Endothelial cell of umbilical vein (primary cell): Measurements from ENCODE around the gene USF2. TPM values are rescaled to one million over a fixed set of nuclear protein-coding genes. Genes with fewer than 3 reads are reported as not detected.

Source experiments
- BruUV-seq: library from RNA; stranded (reverse); fragments of 400-500 nt; replicated peaks from 2 replicates; lab custom pipeline; 2021; lab: Mats Ljungman, UMichigan
- CTCF ChIA-PET: fragments of 300-600, 350-600 bp; sonication (Branson Sonifier 250); formaldehyde crosslinking; loops from one replicate; lab custom pipeline; 2021; ENCODE audit warnings: antibody characterized with exemption, inconsistent platforms; lab: Charles Lee
- POLR2A ChIA-PET: fragments of 300-600, 350-600 bp; sonication (Branson Sonifier 250); formaldehyde crosslinking; loops from one replicate; lab custom pipeline; 2021; ENCODE audit warnings: antibody characterized with exemption, inconsistent platforms; lab: Charles Lee
- DNase-seq: peaks from one replicate; pipeline ENCODE4 v3.0.0-alpha.2; 2011; ENCODE audit warnings: low read depth, low spot score
- FAIRE-seq: peaks from 2 replicates; lab custom pipeline; 2011; peaks lifted over from hg19 to GRCh38; lab: Jason Lieb, UNC
- H2AFZ ChIP-seq: 2 replicates; pipeline ENCODE4 v1.6.0; 2012; ENCODE audit warnings: low read depth, low read length, control low read depth, inconsistent platforms
- H3K27ac ChIP-seq: 2 replicates; pipeline ENCODE4 v1.5.1; 2011; ENCODE audit warnings: low read depth, mild to moderate bottlenecking, control low read depth, low read length, moderate library complexity; ENCODE audit not compliant: insufficient read depth
- H3K27me3 ChIP-seq, 2 experiments: 2 replicates each; pipeline versions ENCODE4 v1.6.0 to v1.6.1; 2011; ENCODE audit warnings: low read length in 2 of 2, mixed read lengths in 1 of 2; ENCODE audit not compliant: control insufficient read depth in 2 of 2, insufficient read depth in 2 of 2
- H3K36me3 ChIP-seq, 2 experiments: 2 replicates in 1 of 2; 3 replicates in 1 of 2; pipeline ENCODE4 v1.5.1; 2011; ENCODE audit warnings: low read length in 2 of 2, mild to moderate bottlenecking in 1 of 2, moderate library complexity in 1 of 2; ENCODE audit not compliant: control insufficient read depth in 2 of 2, insufficient read depth in 2 of 2; ENCODE audit errors: extremely low read depth in 1 of 2
- H3K4me1 ChIP-seq: 3 replicates; pipeline ENCODE4 v1.5.1; 2011; ENCODE audit warnings: mild to moderate bottlenecking, low read length; ENCODE audit not compliant: control insufficient read depth, insufficient read depth; ENCODE audit errors: extremely low read depth
- H3K4me2 ChIP-seq: 2 replicates; pipeline ENCODE4 v1.6.1; 2011; ENCODE audit warnings: low read length, control low read depth, mixed read lengths; ENCODE audit not compliant: insufficient read depth
- H3K4me3 ChIP-seq, 3 experiments: fragments of 200-600 bp in 1 of 3; sonication (generic), shearing (Covaris generic) in 1 of 3; replicated peaks in 1 of 3; 2 replicates each; pipeline ENCODE4 v1.5.1; 2011 to 2016; ENCODE audit warnings: control low read depth in 3 of 3, low read length in 3 of 3, mild to moderate bottlenecking in 2 of 3, inconsistent platforms in 1 of 3, low read depth in 1 of 3, moderate library complexity in 1 of 3; ENCODE audit not compliant: insufficient read depth in 1 of 3
- H3K79me2 ChIP-seq: 2 replicates; pipeline ENCODE4 v1.6.0; 2012; ENCODE audit warnings: low read length, inconsistent platforms; ENCODE audit not compliant: control insufficient read depth, insufficient read depth
- H3K9ac ChIP-seq: replicated peaks from 2 replicates; pipeline ENCODE3; 2011; ENCODE audit warnings: low read length, control low read depth; ENCODE audit not compliant: insufficient read depth; ENCODE audit errors: extremely low read depth
- H3K9me1 ChIP-seq: replicated peaks from 3 replicates; pipeline ENCODE4 v1.6.0; 2011; ENCODE audit warnings: mild to moderate bottlenecking, low read length; ENCODE audit not compliant: control insufficient read depth, insufficient read depth; ENCODE audit errors: extremely low read depth
- H3K9me3 ChIP-seq: replicated peaks from 2 replicates; pipeline ENCODE4 v1.5.1; 2012; ENCODE audit warnings: low read length, inconsistent platforms; ENCODE audit not compliant: control insufficient read depth, insufficient read depth
- H4K20me1 ChIP-seq: replicated peaks from 2 replicates; pipeline ENCODE3; 2011; ENCODE audit warnings: mild to moderate bottlenecking, low read length; ENCODE audit not compliant: control insufficient read depth, insufficient read depth; ENCODE audit errors: extremely low read depth
- EZH2 ChIP-seq: IDR thresholded peaks from 2 replicates; pipeline ENCODE4 v1.6.1; 2012; ENCODE audit warnings: borderline replicate concordance, low read depth, mild to moderate bottlenecking, moderate library complexity, low read length, inconsistent platforms; ENCODE audit not compliant: severe bottlenecking
- FOS ChIP-seq: IDR thresholded peaks from 2 replicates; pipeline ENCODE4 v1.6.1; 2011; ENCODE audit warnings: mild to moderate bottlenecking, low read length, moderate library complexity, borderline replicate concordance; ENCODE audit not compliant: insufficient read depth
- GATA2 ChIP-seq: IDR thresholded peaks from 2 replicates; pipeline ENCODE4 v1.7.0; 2011; ENCODE audit warnings: low read depth, mild to moderate bottlenecking, moderate library complexity, mixed read lengths, low read length; ENCODE audit not compliant: insufficient read length, insufficient read depth
- JUN ChIP-seq: IDR thresholded peaks from 2 replicates; pipeline ENCODE4 v1.6.1; 2011; ENCODE audit warnings: borderline replicate concordance, low read depth; ENCODE audit not compliant: insufficient read length, insufficient read depth
- MAX ChIP-seq: IDR thresholded peaks from 2 replicates; pipeline ENCODE4 v1.6.1; 2011; ENCODE audit not compliant: insufficient read depth, insufficient read length
- MYC ChIP-seq: IDR thresholded peaks from one replicate; pipeline ENCODE4 v1.6.1; 2011; ENCODE audit warnings: mild to moderate bottlenecking, low read depth, low read length
- POLR2A ChIP-seq: IDR thresholded peaks from 2 replicates; pipeline ENCODE4 v1.6.1; 2012; ENCODE audit warnings: low read depth, mild to moderate bottlenecking, control low read depth, low read length
- POLR2AphosphoS5 ChIP-seq: IDR thresholded peaks from 2 replicates; pipeline ENCODE4 v1.6.1; 2012; ENCODE audit warnings: low read depth, mild to moderate bottlenecking, control low read depth, low read length, moderate library complexity; ENCODE audit not compliant: insufficient read depth
- dilution Hi-C: fragments of 300-500 bp; cut with MboI; formaldehyde crosslinking; loops from one replicate; pipeline ENCODE4 v1.15.0; 2019; ENCODE audit warnings: low sequenced_read_pairs; ENCODE audit not compliant: extremely low pct_ligation_motif_present
- intact Hi-C: fragments of 100-400 bp; cut with micrococcal nuclease; formaldehyde crosslinking; loops from one replicate; pipeline ENCODE4 v1.10.0; 2022
- polyA plus RNA-seq, 4 experiments: library from polyadenylated mRNA; depleted of rRNA in 3 of 4; stranded (reverse) in 3 of 4; unstranded in 1 of 4; fragments of >200 nt; gene quantifications; 2 replicates each; pipeline versions ENCODE4 v1.2.1 to v1.2.3, GENCODE V29; 2011 to 2012; ENCODE audit warnings: missing spikeins in 1 of 4
- total RNA-seq: library from RNA; stranded (reverse); gene quantifications from 2 replicates; pipeline ENCODE4 v1.2.3, GENCODE V29; 2021
- TF ChIP-seq, protein P1 (sequence below), 2 donors: IDR thresholded peaks; 1 replicate in 1 of 2; 2 replicates in 1 of 2; pipeline ENCODE4 v1.5.1; 2011; ENCODE audit warnings: low read length in 2 of 2, mild to moderate bottlenecking in 2 of 2, moderate library complexity in 2 of 2, control low read depth in 1 of 2, inconsistent platforms in 1 of 2, low read depth in 1 of 2; ENCODE audit not compliant: insufficient read depth in 1 of 2; ENCODE audit errors: extremely low read depth in 1 of 2

Gene USF2
- total and polyA plus RNA-seq, 2 donors (not counting 3 experiments of a cell fraction or from before 2014, with no cell fraction given): 75.0 to 76.8 TPM

- BruUV-seq: no TSS peak
- CTCF ChIA-PET: interaction anchor here (1.2 to 1.3 kb wide), 2 partner anchors 25 to 140 kb away, joined by 3 to 5 read pairs; no protein-coding TSS in a partner anchor
Observed at GRCh38 chr19:35327642-35328041, 58.9 kb downstream of the USF2 start.

GRCh38 chr19:35328851-35329285 is 60.1 kb downstream of the USF2 start, which contains the start of gene CD22:
CD22 (plus strand) TSS chr19:35329187; CDS start chr19:35332041, 2,854 bp downstream.
- dilution Hi-C loops: no loop called here

More at GRCh38 chr19:35327642-35328041, 58.9 kb downstream of the USF2 start:
- Histone ChIP-seq H3K4me2 (no peak overlapping the region), H2AFZ (no peak overlapping the region), H3K27ac (no peak overlapping the region), H4K20me1 (no peaks in the 10 kb centered on the region), H3K9me1 (no peaks in the 10 kb centered on the region), H3K4me1 (no peaks in the 10 kb centered on the region), H3K9me3 (no peaks in the 10 kb centered on the region), H3K79me2 (no peaks in the 10 kb centered on the region), H3K27me3 (peaks cover 3 to 5% of the 10 kb centered on the region in 2 experiments), H3K9ac (no peak overlapping the region), H3K4me3 (no peak overlapping the region), H3K36me3 (no peaks in the 10 kb centered on the region)
- DNase-seq: no peak
- no peak for FAIRE-seq
- POLR2A ChIA-PET: no interaction called here
- dilution Hi-C loops: no loop called here
- TF ChIP-seq MAX (no peak), MYC (no peak), FOS (no peak), EZH2 (no peak)
- intact Hi-C loops: no loop called here

More at GRCh38 chr19:35328851-35329285, 60.1 kb downstream of the USF2 start, which contains the start of gene CD22:
- Histone ChIP-seq H2AFZ (no peak within 1 kb of the TSS), H3K4me1 (no peaks in the 10 kb centered on the region), H3K9ac (no peak within 1 kb of the TSS), H3K4me2 (no peak within 1 kb of the TSS), H3K27ac (no peak within 1 kb of the TSS), H3K4me3 (no peak within 1 kb of the TSS), H3K9me3 (no peaks in the 10 kb centered on the region), H3K79me2 (no peaks in the 10 kb centered on the region), H3K36me3 (no peaks in the 10 kb centered on the region), H3K9me1 (no peaks in the 10 kb centered on the region), H4K20me1 (no peaks in the 10 kb centered on the region), H3K27me3 (peaks cover 3 to 5% of the 10 kb centered on the region in 2 experiments)
- BruUV-seq: no TSS peak
- ChIA-PET POLR2A (no interaction called here), CTCF (no interaction called here)
- no peak for TF ChIP-seq POLR2AphosphoS5
- no peak for TF ChIP-seq MAX
- no peak for TF ChIP-seq POLR2A
- no peak for TF ChIP-seq EZH2
- TF ChIP-seq FOS: no peak
- TF ChIP-seq, protein P1, sequence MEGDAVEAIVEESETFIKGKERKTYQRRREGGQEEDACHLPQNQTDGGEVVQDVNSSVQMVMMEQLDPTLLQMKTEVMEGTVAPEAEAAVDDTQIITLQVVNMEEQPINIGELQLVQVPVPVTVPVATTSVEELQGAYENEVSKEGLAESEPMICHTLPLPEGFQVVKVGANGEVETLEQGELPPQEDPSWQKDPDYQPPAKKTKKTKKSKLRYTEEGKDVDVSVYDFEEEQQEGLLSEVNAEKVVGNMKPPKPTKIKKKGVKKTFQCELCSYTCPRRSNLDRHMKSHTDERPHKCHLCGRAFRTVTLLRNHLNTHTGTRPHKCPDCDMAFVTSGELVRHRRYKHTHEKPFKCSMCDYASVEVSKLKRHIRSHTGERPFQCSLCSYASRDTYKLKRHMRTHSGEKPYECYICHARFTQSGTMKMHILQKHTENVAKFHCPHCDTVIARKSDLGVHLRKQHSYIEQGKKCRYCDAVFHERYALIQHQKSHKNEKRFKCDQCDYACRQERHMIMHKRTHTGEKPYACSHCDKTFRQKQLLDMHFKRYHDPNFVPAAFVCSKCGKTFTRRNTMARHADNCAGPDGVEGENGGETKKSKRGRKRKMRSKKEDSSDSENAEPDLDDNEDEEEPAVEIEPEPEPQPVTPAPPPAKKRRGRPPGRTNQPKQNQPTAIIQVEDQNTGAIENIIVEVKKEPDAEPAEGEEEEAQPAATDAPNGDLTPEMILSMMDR (IDR thresholded peaks at IDR 0.05; ENCODE audit: extremely low read depth in 1 of 2, insufficient read depth in 1 of 2, low read depth in 1 of 2, low read length in 2 of 2): no peak
- TF ChIP-seq GATA2: no peak
- no peak for TF ChIP-seq MYC
- TF ChIP-seq JUN: no peak
- FAIRE-seq (no peak), DNase-seq (no peak)
- intact Hi-C loops: no loop called here
